Measurements from ENCODE around the gene ESRRG.
"Not testable (repeated sequence)": the region's sequence is repeated elsewhere in the genome, so short reads cannot be mapped to it uniquely, and the experiment has no call there.

Gene ESRRG

GRCh38 chr1:216704065-216704464, 19.2 kb downstream of the ESRRG start:
- not testable (repeated sequence) for DNase-seq (ENCODE audit: low read depth in 2 of 2)

GRCh38 chr1:216702170-216702569, 21.1 kb downstream of the ESRRG start:
- no peak for DNase-seq (ENCODE audit: low read depth in 2 of 2)

- DNase-seq (ENCODE audit: low read depth in 2 of 2) = no peak
Measured at GRCh38 chr1:216700779-216701178, 22.4 kb downstream of the ESRRG start.

GRCh38 chr1:216691710-216692109, 31.5 kb downstream of the ESRRG start:
- DNase-seq (ENCODE audit: low read depth in 2 of 2) = no peak

- DNase-seq (ENCODE audit: low read depth in 2 of 2) = no peak
Measured at GRCh38 chr1:216690603-216691002, 32.6 kb downstream of the ESRRG start.

DNA sequence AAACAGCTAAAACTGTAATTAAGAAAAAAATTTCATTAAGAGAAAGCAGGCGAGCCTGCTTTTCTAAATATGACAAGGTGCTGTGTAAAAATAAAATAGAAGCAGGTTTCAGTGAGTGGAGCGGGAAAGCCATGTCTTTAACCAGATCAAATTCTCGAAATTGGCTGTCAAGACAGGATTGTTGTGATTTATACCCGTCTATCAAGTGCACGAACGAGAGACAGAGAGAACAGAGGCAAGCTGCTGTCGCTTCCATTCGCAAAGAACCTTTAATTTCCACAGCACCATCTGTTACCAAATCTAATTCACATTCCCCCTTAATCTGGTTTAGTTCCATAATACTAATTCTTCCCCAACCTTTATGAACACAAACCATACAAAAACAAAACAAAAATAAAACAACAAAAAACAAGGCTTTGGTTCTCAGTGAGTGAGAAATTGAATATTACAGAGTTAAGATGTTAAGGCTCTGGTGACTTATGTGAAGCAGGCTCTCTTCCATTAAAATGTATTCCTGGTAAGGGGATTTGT, 35.0 kb downstream of the ESRRG start:
- DNase-seq (ENCODE audit: low read depth in 2 of 2) = no peak

GRCh38 chr1:216686860-216687766, 36.1 kb downstream of the ESRRG start:
- DNase-seq (ENCODE audit: low read depth in 2 of 2) = no peak

GRCh38 chr1:216682752-216683151, 40.5 kb downstream of the ESRRG start:
- no peak for DNase-seq (ENCODE audit: low read depth in 2 of 2)

DNA sequence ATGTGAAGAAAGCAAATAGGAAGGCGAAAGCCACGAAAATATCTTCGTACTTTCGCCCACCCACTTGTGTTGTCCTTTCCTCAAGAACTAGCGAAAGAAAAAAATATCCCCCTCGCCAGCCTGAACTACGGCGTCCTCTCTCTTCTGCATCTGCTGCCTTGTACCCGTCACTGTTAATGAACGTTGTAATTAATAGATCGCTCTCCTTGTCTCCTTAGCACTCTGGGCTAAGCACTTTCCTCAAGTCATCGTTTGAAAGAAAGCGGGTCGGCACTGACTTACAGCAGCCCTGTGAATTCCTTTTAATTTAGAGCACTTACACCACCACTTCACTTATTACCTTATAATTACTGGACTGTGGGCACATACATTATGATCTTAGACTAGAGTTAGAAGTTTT, 44.1 kb downstream of the ESRRG start:
- DNase-seq (ENCODE audit: low read depth in 2 of 2) = no peak

GRCh38 chr1:216670118-216670883, 52.9 kb downstream of the ESRRG start:
- no peak for DNase-seq (ENCODE audit: low read depth in 2 of 2)

DNA sequence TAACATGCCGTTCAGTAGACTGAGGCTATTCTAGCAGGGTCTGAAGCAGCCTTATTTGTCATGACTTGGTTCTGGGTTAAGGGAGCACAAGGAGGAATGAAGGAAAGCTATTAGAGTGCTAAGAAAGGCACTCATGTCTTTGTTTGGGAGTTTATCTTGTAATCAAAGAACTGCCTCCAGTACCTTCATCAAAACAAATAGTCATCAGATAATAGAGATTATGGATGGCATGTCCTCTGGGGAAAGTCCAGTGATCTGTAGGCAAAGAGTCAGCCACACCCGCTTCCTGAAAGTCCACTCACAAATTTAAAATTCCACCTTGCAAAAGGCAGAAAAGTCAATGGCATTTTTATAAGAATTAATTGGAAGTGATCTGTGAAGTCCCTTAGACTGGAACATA, 56.8 kb downstream of the ESRRG start:
- DNase-seq (ENCODE audit: low read depth in 2 of 2) = no peak

- DNase-seq (ENCODE audit: low read depth in 2 of 2) = no peak
Measured at GRCh38 chr1:216665856-216666255, 57.4 kb downstream of the ESRRG start.

DNA sequence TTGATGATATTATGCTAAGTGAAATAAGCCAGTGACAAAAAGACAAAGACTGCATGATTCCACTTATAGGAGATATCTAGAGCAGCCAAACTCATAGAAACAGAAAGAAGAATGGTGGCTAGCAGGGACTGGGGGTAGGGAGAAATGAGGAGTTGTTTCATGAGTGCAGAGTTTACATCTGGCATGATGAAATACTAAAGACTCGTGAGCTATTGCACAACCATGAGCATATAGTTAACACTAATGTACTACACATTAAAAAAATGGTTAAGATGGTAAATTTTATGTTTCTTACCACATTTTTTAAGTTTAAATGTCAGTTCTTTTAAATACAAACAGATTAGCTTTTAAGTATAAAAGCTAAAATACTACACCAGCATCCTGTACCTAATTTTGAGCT, 57.8 kb downstream of the ESRRG start:
- DNase-seq (ENCODE audit: low read depth in 2 of 2) = no peak

DNA sequence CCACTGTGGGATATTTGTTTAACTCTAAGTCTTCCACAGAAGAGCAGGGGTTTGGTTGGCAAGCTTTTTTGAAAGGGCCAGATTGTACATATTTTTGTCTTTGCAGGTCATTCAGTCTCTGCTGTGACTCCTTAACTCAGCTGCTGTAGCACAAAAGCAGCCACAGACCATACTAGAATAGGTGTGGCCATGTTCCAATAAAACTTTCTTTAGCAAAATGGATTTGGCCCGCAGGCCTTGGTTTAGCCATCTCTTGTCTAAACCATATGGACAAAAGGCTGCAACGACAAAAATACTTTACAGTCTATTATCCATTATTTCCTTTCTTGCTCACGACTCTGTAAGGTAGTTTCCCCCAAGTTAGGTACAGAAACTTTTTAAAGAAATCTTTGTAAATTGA, 60.5 kb downstream of the ESRRG start:
- no peak for DNase-seq (ENCODE audit: low read depth in 2 of 2)

DNA sequence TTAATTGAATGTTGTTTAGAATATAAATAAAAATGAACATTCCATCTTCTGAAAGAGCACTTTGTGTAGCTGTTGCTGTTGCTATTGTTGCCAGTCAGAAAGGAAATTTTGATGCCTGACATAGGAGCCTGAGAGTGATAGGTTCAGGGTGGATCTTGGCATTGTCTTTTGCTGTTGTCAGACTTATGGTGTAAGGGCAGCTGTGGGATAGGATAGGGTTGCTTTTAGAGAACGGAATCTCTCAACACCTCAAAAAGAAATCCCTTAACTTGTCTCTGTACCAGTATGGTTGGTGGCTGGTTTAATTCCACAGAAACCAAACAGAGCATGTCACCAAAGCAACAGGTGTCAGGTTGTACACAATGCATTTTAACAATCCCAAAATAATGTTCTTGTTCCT, 62.7 kb downstream of the ESRRG start:
- DNase-seq (ENCODE audit: low read depth in 2 of 2) = no peak

- no peak for DNase-seq (ENCODE audit: low read depth in 2 of 2)
Measured at GRCh38 chr1:216653001-216653400, 70.2 kb downstream of the ESRRG start.

DNA sequence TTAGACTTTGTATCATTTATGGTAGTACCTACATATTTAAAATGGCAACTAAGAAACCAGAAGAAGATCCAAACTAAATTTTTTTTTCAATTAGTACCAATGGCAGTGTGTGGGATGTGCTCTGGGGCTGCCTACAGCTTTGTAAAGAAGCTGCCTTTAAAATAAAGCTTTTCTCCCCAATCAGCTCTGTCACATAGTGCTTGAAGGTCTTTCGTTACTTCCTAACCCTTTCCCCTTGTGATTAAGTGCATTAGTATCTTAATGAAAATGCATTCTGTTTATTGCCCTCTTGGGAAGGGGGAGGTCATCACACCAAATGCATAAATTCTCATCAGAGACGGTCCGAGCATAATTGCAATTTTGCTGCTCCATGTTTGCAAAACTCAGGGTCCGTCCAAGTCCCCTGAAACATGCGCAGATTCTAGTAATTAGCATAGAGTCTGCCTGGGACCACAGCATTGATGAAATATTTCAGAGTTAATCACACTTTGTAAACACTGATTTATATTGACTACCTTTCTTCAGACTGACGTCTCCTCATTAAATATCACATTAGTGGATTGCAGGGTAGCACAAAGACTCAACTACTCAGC, 71.3 kb downstream of the ESRRG start:
- DNase-seq (ENCODE audit: low read depth in 2 of 2) = no peak

- no peak for DNase-seq (ENCODE audit: low read depth in 2 of 2)
Measured at GRCh38 chr1:216643176-216643575, 80.1 kb downstream of the ESRRG start.

GRCh38 chr1:216641669-216642460, 81.4 kb downstream of the ESRRG start:
- DNase-seq (ENCODE audit: low read depth in 2 of 2) = no peak

- DNase-seq (ENCODE audit: low read depth in 2 of 2) = no peak
Measured at GRCh38 chr1:216640100-216640499, 83.1 kb downstream of the ESRRG start.

- DNase-seq (ENCODE audit: low read depth in 2 of 2) = no peak
Measured at GRCh38 chr1:216632980-216633379, 90.2 kb downstream of the ESRRG start.

DNA sequence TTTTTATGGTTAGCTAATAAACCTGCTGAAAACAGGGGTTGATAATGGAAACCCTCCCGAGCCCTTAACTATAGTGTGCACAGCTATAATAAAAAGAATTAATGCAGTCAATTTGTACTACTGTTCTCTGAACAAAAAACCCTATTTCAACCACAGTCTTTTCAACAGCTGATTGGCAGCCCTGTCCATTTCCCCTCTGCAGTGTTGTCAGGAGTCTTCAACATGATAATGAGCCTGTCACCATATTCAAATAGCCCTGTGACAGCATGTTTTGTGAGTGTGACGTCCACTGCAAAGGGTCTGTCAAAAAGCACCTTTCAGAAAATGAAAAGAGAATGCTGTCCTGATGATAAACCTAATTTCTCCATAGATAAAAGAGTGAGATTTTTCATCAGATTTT, 92.7 kb downstream of the ESRRG start:
- no peak for DNase-seq (ENCODE audit: low read depth in 2 of 2)

Measured in stimulated activated CD4-positive, alpha-beta T cell treated with anti-CD3 and anti-CD28 coated beads, Interleukin-15, amount 100 ng/mL, for 48 hours (primary cell).